IPS DF 6.9 (cell line): ENCODE measurements around the gene SLCO3A1.
"Not testable (repeated sequence)": the region's sequence is repeated elsewhere in the genome, so short reads cannot be mapped to it uniquely, and the experiment has no call there.

Source experiments
- DNase-seq: peaks from one replicate; pipeline ENCODE4 v3.0.0-alpha.2; 2013; ENCODE audit warnings: low read depth, low spot score
- H3K27ac ChIP-seq: one replicate; pipeline ENCODE4 v1.5.1; 2013; ENCODE audit warnings: low read length, control low read depth
- H3K27me3 ChIP-seq: 2 replicates; pipeline ENCODE4 v1.6.1; 2013; ENCODE audit warnings: mild to moderate bottlenecking, low read length; ENCODE audit not compliant: control insufficient read depth, insufficient read depth
- H3K36me3 ChIP-seq: 2 replicates; pipeline ENCODE4 v1.6.1; 2013; ENCODE audit warnings: low read length; ENCODE audit not compliant: control insufficient read depth, insufficient read depth
- H3K4me1 ChIP-seq: 2 replicates; pipeline ENCODE4 v1.6.1; 2013; ENCODE audit warnings: low read length; ENCODE audit not compliant: control insufficient read depth, insufficient read depth
- H3K4me3 ChIP-seq: 2 replicates; pipeline ENCODE4 v1.5.1; 2013; ENCODE audit warnings: mild to moderate bottlenecking, low read length
- H3K9me3 ChIP-seq: 2 replicates; pipeline ENCODE4 v1.6.1; 2013; ENCODE audit warnings: low read length, inconsistent platforms; ENCODE audit not compliant: control insufficient read depth, insufficient read depth
- WGBS: extraction: QIAGEN DNeasy Blood & Tissue Kit; methylation state at CpG from one replicate; pipeline ENCODE4 v1.1.7; 2013; ENCODE audit warnings: mixed read lengths, missing lambda C conversion rate; ENCODE audit not compliant: insufficient read length, insufficient coverage; 5-methylcytosine and 5-hydroxymethylcytosine counted together

Gene SLCO3A1

DNA sequence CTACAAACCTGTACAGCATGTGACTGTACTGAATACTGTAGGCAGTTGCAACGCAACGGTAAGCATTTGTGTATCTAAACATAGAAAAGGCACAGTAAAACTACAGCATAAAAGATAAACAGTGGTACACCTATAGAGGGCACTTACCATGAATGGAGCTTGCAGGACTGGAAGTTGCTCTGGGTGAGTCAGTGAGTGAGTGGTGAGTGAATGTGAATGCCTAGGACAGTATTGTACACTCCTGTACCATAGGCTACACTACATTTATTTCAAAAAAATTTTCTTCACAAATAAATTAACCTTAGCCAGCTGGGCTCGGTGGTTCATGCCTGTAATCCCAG is 206.4 kb downstream of the SLCO3A1 start:
- no CpG with 5 or more reads among the region's 3 CpGs for WGBS
- not testable (repeated sequence) for DNase-seq, H3K4me1 ChIP-seq, H3K4me3 ChIP-seq, H3K27ac ChIP-seq, H3K9me3 ChIP-seq, H3K27me3 ChIP-seq, H3K36me3 ChIP-seq

DNA sequence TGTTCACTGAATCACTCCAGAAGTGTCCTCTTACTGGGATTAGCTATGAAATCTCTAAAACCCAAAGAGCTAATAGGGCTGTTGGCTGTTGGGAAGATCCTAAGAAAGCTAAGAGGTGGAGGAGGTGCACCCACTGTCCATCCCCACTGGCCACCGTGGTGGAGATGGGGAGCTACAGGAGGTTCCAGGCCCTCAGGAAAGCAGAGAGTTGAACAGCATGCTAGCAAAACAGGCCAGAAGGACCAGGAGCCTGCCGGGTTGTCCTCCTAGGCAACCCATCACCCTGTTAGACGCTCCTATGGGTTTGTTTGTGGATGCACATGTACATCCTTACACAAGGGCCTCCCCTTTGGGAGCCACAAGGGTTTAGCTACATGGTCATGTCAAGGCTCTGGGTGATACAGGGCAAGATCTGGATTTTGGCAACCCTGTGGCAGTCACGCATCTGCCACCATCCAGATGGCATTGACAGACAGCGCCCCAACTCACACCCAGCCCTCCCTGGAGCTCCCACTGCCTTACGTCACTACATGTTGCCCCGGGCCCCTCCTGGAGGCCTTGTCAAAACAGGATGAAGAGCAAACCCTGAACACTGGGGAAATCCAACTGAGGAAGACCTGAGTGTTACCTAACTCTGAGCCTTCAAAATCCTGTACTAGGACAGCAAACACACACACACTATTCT is 208.1 kb downstream of the SLCO3A1 start:
- WGBS, result no CpG with 5 or more reads among the region's 7 CpGs
- Histone ChIP-seq H3K27ac (no peak overlapping the region), H3K4me3 (no peak overlapping the region)

DNA sequence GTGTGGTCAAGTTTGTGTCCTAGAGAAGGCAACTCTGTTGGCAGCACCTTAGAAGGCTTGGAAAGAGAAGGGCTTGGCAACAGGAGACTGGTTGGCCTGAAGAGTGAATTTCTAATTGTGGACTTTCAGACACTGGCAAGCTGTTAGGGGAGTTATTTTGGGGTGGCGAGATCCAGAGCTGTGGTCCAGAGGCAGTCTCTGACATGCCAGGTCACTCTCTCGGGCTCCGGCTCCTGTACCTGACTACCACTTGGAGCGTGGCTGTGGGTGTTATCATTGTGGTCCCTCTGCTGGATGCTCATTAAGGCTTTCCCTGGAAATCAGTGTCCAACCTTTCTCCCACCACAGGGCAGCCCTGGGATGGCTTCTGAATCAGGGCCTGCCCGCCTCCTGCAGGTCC is 209.0 kb downstream of the SLCO3A1 start:
- Histone ChIP-seq H3K4me3 (no peak overlapping the region), H3K27ac (no peak overlapping the region), H3K9me3 (no peaks in the 10 kb centered on the region), H3K27me3 (no peaks in the 10 kb centered on the region), H3K36me3 (no peaks in the 10 kb centered on the region), H3K4me1 (no peaks in the 10 kb centered on the region)
- DNase-seq, result no peak
- no CpG with 5 or more reads among the region's 5 CpGs for WGBS

More for the DNA sequence above, 208.1 kb downstream of the SLCO3A1 start:
- no peaks in the 10 kb centered on the region for H3K27me3 ChIP-seq
- no peaks in the 10 kb centered on the region for H3K4me1 ChIP-seq
- no peaks in the 10 kb centered on the region for H3K36me3 ChIP-seq
- no peak for DNase-seq
- no peaks in the 10 kb centered on the region for H3K9me3 ChIP-seq

DNA sequence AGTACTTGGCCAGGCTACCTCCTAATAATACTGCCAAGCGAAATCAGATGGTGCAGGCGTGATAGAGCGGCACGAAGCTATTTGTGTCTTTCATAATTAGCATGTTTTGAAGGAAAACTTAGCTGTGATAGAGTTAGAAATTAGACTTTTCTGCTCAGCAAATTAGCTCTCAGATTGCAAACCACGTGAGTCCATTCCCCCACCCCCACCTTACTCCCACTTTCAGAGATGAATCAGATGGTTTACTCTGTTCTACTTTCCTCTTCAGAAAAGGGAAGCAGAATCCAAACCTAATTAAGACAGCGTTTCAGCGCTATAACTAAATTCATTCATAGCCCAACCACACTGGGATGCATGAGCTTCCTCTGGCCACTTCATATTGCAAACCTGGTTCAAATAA is 214.6 kb downstream of the SLCO3A1 start:
- Histone ChIP-seq H3K36me3 (no peaks in the 10 kb centered on the region), H3K9me3 (no peaks in the 10 kb centered on the region), H3K27ac (no peak overlapping the region), H3K27me3 (no peaks in the 10 kb centered on the region; the same call in 1 of the 2 replicates), H3K4me1 (no peaks in the 10 kb centered on the region; the same call in 1 of the 2 replicates), H3K4me3 (no peak overlapping the region)
- DNase-seq, result no peak
- WGBS, result no CpG with 5 or more reads among the region's 7 CpGs

DNA sequence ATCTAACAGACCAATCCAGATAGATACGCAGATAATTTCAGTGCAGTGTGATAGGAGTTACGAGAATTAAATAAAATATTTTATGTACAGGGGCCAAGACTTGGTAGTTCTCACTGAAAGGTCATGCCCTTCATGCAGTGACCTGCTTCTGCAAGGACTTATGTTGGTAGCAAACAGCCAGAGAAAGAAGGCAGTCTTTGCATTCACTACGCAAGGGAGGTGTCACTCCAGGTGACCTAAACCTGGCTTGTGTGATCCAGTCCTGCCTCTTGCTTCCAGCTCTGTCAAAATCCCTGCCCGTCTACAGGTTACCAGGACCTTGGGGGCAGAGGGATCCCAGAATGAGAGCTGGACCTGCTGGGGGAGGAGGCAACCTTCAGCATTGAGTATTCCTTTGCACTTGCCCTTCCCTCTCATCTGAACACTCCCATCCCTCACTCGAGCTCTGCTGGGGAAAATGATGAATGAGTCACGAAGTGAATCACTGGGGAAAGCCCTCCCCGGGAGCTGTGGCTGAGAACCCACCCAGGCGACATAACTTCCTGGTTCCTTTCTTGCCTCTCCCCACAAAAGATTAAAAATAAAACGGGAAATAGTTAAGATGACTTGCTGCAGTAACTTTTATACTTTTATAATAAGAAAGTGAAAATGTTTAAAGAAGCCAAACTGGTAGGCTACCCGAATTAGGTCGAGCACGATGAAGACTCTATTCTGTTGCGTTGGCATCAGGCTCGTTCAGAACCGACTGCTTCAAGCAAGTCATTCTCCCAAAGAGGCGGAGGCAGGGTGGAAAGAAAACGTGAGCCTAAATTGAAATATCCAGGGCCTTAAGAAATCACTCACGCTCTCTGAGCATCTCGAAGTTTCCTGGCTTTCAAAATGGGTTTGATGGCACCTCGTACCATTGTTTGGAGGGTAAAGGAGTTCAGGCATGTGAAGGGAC is 216.1 kb downstream of the SLCO3A1 start:
- H3K4me3 ChIP-seq, result no peak overlapping the region
- H3K27ac ChIP-seq, result no peak overlapping the region
- no peaks in the 10 kb centered on the region; the same call in 1 of the 2 replicates for H3K4me1 ChIP-seq
- no peaks in the 10 kb centered on the region; the same call in 1 of the 2 replicates for H3K27me3 ChIP-seq
- no CpG with 5 or more reads among the region's 20 CpGs for WGBS
- no peaks in the 10 kb centered on the region for H3K9me3 ChIP-seq
- no peaks in the 10 kb centered on the region for H3K36me3 ChIP-seq
- no peak for DNase-seq

DNA sequence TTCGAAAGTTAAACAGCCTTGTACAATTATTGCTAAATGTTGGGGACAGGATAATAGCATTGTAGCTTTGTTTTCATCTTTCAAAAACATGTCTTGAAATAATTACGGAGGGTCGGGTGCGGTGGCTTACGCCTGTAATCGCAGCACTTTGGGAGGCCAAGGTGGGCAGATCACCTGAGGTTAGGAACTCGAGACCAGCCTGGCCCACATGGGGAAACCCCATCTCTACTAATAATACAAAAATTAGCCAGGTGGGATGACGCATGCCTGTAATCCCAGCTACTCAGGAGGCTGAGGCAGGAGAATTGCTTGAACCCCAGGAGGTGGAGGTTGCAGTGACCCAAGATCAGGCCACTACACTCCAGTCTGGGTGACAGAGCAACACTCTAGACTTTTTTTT is 216.7 kb downstream of the SLCO3A1 start:
- H3K4me1 ChIP-seq, H3K9me3 ChIP-seq, H3K36me3 ChIP-seq, DNase-seq, H3K27ac ChIP-seq, H3K27me3 ChIP-seq, H3K4me3 ChIP-seq: not testable (repeated sequence)
- WGBS, result no CpG with 5 or more reads among the region's 8 CpGs

DNA sequence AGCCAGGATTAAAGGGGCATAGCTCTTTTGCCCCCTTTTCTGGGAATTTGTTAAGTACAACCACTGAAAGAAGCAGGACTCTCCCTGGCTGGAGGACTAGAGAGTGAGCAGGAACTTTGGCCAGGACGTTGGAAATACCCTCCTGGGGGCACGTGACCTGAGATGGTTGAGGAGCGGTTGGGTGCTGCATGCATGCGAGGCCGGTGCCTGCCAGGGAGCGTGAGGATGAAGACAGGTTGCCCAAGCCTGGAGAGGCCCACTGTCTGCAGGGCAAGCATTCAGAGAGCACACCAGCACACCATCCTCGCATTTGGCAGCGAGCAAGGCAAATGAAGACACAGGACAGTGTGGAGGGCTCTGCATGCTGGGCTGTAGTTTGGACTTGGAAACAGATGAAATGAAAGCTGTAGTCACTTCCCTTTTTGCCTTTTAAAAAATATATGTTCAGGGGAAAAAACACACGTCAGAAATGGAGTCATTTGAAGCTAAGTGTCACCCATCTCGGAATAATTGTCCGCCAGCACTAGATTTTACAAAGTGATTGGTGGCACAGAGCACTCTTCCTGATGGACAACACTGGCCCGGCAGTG is 217.6 kb downstream of the SLCO3A1 start:
- Histone ChIP-seq H3K9me3 (no peaks in the 10 kb centered on the region), H3K4me1 (no peaks in the 10 kb centered on the region; the same call in 1 of the 2 replicates), H3K4me3 (no peak overlapping the region), H3K27me3 (no peaks in the 10 kb centered on the region; the same call in 1 of the 2 replicates), H3K27ac (no peak overlapping the region), H3K36me3 (no peaks in the 10 kb centered on the region)
- DNase-seq, result no peak
- WGBS, result no CpG with 5 or more reads among the region's 12 CpGs

DNA sequence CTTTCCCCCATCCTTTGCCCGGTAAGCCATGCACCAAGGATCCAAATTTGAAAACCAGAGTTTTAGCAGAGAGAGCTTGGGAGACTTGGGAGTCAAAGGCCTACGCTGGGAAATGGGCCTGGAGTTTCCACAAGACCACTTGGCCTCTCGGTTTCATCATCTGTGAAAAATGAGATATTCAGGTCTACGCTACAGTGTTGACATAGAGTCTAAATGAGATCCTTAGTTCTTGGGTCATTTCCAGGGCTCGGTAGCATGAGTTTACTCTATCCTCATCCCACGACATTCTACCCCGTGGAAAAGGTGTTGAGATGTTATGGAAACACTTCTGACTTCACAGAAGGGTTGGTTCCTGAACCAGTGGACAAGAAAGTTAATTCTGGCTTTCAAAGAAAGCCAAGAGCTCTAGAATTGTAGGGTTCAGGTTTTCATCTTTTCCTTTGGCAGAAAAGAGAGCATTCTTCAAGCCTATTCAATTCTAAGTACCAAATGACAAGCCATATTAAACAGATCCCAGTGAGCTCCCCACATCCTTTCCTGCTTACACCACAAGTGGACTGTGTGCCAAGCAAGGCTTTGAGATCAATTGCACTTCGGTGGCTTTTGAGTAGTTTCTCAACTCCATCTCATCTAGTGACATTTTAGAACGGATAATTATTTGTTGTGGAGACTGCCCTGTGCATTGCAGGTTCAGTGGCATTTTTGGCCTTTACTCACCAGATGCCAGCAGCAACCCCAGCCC is 219.7 kb downstream of the SLCO3A1 start:
- DNase-seq, result no peak
- no peak overlapping the region for H3K4me3 ChIP-seq
- no peaks in the 10 kb centered on the region for H3K36me3 ChIP-seq
- H3K4me1 ChIP-seq, result no peaks in the 10 kb centered on the region; the same call in 1 of the 2 replicates
- no peaks in the 10 kb centered on the region for H3K9me3 ChIP-seq
- H3K27ac ChIP-seq, result no peak overlapping the region
- WGBS, result no CpG with 5 or more reads among the region's 9 CpGs
- H3K27me3 ChIP-seq, result no peaks in the 10 kb centered on the region; the same call in 1 of the 2 replicates

DNA sequence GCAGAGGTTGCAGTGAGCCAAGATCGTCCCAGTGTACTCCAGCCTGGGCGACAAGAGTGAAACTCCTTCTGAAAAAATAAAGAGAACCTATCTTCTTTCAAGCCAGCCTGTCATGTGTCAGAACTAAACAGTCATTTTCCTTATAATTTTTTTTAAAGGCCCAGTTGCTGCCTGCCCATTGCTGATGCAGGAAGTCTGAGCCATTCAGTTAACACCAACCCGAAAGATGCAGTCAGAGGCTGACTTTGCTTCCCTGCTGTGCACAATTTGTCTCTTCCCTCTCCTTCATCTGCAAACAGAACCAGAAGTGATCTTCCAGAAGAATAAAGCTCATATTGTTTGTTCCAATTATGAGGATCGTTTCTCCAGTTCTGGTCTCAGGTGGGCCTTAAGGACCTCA is 220.6 kb downstream of the SLCO3A1 start:
- Histone ChIP-seq H3K27me3 (no peaks in the 10 kb centered on the region), H3K4me3 (no peak overlapping the region), H3K36me3 (no peaks in the 10 kb centered on the region), H3K4me1 (no peaks in the 10 kb centered on the region; the same call in 1 of the 2 replicates), H3K9me3 (no peaks in the 10 kb centered on the region), H3K27ac (no peak overlapping the region)
- DNase-seq, result no peak
- no CpG with 5 or more reads among the region's 4 CpGs for WGBS

DNA sequence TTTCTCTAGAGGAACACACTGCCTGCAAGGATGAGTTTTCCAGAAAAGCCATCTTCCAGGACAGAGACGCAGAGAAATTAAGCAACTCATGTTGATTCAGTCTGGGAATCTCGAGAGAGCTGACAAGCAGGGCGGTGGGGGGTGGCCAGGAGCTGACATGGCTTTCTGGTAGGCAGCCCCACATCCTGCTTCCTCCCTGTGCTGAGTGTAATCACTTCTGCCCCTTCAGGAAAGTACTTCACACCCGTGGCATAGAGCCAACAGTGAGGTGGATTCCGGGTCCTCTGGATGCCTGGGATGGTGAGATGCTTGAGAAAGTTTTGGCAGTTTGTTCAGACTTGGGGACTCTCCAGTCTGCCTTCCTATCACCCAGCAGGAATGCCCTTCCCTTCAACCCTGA is 221.1 kb downstream of the SLCO3A1 start:
- Histone ChIP-seq H3K27me3 (no peaks in the 10 kb centered on the region), H3K9me3 (no peaks in the 10 kb centered on the region), H3K4me3 (no peak overlapping the region), H3K36me3 (no peaks in the 10 kb centered on the region), H3K4me1 (no peaks in the 10 kb centered on the region), H3K27ac (no peak overlapping the region)
- WGBS, result no CpG with 5 or more reads among the region's 5 CpGs
- no peak for DNase-seq
